Activated CD8-positive, alpha-beta memory T cell treated with anti-CD3 and anti-CD28 coated beads for 48 hours (primary cell): ENCODE measurements around the gene PADI4.
"Not testable (repeated sequence)": the region's sequence is repeated elsewhere in the genome, so short reads cannot be mapped to it uniquely, and the experiment has no call there.

ENCODE experiments used
- DNase-seq, 3 experiments: peaks; one replicate each; pipeline ENCODE4 v3.0.0-alpha.2; 2020; ENCODE audit warnings: low read depth in 2 of 3, low spot score in 2 of 3

PADI4 gene

DNA sequence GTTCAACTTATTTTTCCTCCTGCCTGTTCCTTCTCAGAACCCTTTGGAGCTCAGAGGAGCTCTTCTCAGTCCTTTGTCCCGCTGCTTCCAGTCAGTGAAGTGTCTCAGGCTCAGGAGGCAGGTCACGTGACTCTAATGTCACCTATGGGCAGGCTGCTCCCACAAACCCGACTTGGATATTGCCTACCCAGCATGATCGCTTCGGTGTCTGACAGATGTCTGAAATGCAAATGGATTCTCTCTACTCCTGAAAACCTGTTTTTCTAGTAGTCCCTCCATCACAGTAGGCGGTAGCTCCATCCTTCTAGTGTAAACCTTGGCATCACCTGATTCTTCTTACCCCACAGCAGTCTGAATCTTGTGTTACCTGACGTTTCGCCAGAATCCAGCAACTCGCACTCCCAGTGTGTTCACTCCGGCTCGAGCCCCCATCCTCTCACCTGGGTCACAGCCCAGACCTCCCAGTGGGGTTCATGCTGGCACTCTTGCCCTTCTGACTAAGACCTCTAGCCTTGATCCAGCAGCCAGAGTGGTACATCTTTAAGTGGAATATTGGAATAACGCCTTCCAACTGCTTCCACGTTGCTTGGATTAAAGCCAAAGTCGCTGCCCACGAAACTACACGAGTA, 69.4 kb downstream of the PADI4 start:
- no peak for DNase-seq

DNA sequence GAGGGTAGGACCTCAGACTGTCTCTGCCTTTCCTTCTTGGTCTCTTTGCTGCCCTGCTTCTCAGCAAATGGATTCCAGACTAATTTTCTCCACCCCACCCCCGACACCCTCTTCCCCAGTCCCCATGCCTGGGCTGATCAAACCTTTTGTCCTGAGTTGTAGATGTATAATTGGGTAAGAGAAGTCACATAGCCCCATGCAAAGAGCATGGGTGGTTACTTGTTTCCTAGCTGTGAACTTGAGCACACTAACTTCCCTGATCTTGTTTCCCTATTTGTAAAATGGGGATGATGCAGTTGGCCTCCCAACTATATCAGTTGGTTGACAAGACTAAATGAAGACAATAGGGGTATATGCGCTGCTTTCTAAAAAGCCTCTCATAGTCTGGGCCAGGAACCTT, 73.2 kb downstream of the PADI4 start:
- no peak for DNase-seq

DNA sequence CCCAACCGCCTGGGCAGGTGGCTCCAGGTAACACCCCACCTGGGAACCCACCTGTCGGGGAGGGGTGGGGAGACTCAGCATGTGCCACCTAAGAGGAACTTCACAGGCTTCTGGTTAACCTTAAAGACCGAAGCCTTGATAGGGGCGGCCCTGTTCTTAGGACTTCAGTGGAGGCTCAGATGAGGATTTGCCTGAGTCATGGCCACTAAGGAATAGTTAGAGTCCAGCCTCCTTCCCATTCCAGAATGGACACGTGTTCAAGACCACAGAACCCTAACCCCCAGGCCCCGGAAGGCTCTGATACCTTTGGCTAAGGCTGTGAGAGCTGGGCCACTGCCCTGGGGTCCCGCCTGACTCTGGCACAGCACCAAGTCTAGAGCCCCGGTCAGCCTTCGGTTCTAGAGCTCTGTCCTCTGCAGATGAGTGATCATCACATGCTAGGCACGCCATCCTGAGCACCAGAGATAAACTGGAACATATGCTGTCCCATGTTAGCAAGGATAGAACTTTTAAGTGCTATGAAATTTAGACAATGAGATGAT, 84.3 kb downstream of the PADI4 start:
- DNase-seq: no peak

DNA sequence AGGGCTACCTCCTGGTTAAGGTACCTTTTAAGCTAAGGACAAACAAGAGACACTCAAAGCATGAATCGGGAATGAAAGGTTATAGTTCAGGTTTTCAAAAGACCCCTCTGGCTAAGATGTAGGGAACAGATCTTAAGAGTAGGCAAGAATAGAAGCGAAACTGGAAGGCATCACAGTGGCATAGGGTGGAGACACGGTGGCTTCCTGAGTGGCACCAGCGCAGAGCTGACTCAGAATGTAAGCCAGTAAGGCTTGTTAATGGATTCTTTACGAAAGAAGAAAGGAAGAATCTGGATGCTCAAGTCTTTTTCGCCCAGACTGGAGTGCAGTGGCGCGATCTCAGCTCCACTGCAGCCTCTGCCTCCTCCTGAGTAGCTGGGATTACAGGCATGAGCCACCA, 85.2 kb downstream of the PADI4 start:
- DNase-seq: no peak

DNA sequence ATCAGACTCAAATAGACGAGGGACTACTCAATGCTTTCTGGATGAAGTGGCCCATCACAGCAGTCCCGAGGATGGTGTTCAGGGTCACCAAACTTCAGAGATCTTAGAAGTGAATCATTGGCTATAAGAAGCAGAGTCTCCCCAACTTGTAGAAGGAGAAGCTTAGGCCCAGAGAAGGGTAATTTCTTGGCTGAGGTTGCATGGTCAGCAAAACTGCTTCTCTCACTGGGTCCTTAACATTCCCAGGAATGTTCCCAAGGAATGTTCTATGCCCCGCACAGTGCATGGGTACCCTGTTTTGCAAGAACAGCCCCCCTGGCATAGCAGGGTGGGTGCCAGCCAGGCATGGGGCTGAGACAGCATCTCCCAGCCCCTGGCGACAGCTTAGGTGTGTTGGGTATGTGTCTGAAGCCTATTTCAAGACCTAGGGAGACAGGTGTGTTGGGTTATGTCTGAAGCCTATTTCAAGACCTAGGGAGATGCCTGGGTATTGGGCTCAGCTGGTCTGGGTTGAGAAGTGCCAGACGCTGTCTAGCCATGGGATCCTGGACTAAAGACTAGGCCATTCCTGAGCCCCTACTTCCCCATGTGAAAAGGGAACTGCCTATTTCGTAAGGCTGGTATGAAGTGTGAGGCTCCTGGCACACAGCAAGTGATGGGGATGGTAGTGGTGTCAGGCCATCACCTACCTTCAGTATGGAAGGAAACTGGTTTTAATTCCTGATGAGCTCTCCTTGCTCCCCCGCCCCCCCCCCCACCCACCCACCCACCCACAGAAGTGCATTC, 90.1 kb downstream of the PADI4 start:
- no peak for DNase-seq

DNA sequence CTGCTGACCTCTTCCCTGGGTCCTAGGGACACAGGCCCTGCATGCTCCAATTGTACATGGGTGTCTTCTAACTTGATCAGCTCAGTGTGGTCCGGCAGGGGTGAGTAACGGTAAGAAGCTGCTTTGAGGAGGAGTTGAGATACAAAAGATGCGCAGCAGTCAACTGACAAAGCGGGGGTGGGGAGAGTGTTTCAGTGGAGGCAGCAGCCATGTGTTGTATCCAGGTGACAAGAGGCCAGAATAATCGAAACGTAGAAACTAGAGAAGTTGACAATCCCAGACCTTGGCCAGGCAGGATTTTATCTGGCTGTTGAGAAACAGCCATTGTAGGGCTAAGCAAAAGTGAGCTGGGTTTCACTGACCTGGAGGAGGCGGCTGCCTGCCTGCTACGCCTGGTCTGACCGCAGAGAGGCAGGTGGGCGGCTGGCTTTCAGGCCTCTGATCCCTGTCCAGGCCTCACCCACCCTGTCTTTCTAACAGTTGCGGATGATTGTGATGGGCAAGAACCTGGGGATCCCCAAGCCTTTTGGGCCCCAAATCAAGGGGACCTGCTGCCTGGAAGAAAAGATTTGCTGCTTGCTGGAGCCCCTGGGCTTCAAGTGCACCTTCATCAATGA, 92.8 kb downstream of the PADI4 start:
- no peak for DNase-seq

DNA sequence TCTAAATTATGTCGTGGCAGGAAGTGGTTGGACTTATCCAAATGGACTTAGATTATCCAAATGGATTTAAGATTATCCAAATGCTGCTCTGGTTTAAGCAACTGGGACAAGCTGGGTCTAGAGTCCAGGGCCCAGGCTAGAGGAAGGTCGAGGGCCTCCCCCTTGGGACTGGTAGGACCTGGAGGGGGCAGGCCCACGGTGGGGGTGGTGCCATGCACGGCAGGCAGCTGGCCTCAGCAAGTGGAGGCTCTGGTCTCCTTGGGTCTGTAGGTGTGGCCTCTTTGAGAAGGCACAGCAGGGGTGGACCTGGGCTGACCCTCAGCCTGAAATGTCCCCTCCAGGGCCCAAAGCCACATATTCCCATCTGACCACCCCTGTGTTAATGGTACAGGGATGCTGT, 93.8 kb downstream of the PADI4 start:
- no peak for DNase-seq

DNA sequence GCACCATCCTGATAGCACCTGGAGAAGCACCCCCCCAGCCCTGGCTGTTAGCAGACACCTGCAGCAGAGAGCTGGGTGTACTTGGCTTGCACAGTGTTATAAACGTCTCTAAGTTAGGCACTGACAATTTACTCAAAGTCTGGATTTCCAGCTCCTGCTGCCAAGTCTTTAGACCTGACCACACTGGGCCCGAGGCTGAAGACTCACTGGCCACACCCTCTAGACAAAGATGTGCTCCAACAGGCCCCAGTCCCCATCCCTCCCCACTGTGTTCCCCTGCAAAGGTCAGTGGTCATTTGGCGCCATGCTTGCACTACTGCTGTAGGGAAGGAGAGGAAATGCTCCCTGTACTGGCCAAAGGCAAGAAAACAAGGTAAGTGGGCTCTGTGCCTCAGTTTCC, 95.1 kb downstream of the PADI4 start:
- no peak for DNase-seq

DNA sequence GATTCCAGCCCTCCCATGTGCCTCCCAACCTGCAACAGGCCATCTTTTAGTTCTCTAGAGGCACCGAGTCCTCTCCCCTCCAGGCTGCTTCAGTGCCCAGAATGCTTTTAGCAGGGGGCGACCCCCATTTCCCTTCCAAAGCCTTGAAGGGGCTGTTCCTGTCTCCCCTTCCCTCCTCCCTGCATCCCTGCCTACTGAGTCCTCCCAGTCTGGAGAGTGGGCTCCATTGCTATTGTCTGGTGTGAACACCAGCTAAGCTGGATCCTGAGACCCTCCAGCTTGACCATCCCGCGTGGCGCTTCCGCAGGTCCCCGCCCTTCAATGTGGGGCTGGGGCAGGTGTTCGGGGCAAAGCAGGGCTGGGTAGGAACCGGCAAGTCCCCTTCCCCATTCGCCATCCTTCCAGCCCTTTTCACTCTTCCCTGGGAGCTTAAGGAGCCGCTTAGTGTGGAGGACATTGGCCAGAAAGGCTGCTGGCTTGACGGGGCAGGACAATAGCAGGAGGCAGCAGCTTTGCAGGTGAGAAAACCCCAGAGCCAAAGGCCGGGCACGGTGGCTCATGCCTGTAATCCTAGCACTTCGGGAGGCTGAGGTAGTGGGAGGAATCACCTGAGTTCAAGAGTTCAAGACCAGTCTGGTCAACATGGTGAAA, 96.2 kb downstream of the PADI4 start:
- no peak for DNase-seq

DNA sequence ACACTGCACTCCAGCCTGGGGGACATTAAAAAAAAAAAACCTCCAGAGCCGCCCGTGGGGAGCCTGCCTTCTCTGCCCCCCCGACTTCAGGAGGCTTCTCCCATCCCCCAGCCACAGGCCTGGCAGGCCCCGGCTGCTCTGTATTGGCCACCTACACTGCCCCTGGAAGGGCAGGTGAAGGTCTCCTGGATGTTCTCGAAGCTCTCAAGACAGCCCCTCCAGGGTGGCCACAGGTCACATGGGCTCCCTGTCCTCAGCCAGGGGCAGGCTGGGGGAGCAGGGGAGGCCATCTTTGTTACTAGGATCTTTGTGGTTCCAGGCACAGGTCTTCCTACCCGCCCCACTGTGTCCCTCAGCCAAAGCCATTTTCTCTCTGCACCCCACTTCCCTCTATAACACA, 96.8 kb downstream of the PADI4 start:
- no peak for DNase-seq

DNA sequence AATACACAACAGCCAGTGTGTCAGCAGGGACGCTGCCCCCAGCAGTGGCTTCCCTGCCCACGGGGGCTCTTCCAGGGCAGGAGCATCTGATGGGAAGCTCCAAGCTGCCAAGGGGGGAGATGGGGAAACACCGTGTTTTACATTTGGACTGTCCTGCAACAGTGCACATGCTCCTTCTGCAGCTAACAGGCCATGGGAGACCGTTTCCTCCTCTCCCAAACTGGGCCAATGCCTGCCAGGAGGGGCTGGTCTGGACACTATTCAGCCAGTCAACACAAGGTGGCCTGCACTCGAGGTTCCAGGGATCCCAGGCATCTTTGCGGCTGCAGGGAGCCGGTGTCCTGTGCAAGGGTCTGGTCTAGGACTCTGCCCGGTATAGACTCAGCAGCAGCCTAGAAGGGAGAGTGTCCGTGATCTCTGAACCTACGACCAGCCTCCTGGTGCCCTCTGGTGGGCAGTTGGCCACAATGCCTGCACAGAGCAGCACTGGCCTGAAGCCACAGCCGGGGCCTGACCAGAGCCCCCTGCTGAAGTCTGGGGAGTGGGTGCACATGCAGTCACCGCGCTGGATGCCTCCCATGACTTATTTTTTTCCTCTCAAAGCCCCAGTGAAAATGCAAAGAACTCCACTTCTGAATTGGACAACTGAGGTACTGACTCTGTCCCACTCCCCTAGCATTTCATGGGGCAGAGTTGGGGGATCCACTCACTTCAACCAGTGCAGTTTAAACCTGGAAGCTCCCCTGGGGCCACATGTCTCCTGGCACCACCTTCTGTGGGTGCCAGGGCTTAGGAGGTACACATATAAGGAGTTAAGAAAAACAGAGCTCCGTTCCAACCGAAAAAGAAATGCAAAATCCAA, 98.1 kb downstream of the PADI4 start:
- DNase-seq: peak in 2 of 3 experiments; percentile 14 to 25

DNA sequence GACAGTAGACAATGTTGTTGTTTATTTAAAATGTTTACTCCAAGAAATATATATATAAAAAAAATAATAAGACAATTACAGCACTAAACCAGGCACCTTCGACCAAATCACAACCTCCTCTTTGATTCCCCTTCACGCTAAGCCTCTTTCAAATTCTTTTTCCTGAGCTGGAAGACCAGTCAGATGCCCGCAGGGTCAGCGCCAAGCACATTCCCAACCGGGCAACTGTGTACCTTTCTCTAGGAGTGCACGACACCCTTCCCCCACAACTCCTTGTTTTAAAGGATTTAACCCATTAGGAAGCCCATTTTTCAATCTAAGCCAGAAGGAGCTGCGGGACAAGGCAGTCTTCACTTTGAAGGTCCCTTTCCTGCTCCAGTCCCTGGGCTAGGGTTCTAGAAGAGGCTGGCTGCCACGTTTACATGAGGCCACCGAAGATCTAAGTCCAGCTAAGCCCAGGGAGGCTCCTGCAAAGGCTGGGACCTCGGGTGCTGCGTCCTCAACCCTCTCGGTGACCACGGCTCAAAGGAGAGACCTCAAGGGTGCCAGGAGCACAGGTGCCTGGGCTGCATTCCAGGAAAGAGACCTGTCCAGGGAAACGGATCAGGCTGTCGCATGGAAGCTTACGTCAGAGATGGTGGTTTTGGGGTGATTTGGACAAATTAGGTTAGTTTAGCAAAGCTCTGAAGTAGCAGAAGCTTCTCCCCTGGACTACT, 98.9 kb downstream of the PADI4 start:
- DNase-seq: not testable (repeated sequence)

DNA sequence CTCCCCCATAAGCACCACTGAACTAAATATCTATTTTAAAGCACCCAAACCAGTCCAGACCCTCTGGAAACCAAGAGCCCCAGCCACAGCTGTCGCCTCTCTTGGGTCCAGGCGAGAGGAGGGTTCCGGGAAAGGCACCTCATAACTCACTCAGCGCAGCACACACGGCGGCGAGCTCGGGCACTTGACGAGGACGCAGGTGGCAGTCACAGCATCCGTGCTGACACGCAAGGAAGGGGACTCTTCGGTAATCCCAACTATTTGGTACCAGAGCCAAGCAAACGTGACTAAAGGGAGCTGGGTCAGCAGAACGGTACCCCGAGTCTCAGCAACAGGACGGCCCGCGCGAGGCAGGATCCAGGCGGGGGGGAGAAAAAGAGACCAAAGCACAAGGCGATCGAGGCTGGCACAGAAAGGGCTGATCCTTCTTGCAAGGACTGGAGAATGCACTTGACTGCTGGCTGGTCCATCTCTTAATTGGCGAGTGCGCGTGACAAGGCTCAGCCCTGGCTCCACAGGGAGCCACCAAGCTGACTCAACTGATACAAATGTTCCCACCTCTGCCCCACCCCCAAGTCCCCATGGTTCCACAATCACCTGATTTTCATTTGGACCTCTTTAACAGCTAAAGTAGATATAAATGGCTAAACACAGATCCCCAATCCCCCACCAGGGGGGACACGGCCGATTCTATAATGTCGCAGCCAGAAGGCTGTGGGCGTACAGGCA, 100.0 kb downstream of the PADI4 start:
- not testable (repeated sequence) for DNase-seq

DNA sequence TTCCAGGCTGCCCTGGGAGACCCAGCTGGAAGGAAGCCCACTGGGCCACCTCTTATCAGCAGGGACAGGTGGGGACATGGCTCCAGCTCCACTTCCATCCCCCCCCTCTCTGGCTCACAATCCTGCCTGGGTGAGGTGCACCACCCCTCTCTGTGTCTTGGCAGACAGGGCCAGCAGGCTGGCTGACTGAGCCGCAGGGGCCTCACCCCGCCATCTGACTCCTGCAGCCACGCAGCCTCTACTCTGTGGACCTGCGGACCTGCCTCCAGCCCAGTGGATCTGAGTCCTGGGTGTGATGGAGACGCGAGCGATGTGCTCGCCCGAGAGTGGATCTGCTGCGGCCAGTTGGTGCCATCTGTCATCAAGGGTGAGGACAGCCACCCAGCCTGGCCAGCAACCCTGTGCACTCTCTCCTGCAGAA, 101.4 kb downstream of the PADI4 start:
- DNase-seq: no peak

DNA sequence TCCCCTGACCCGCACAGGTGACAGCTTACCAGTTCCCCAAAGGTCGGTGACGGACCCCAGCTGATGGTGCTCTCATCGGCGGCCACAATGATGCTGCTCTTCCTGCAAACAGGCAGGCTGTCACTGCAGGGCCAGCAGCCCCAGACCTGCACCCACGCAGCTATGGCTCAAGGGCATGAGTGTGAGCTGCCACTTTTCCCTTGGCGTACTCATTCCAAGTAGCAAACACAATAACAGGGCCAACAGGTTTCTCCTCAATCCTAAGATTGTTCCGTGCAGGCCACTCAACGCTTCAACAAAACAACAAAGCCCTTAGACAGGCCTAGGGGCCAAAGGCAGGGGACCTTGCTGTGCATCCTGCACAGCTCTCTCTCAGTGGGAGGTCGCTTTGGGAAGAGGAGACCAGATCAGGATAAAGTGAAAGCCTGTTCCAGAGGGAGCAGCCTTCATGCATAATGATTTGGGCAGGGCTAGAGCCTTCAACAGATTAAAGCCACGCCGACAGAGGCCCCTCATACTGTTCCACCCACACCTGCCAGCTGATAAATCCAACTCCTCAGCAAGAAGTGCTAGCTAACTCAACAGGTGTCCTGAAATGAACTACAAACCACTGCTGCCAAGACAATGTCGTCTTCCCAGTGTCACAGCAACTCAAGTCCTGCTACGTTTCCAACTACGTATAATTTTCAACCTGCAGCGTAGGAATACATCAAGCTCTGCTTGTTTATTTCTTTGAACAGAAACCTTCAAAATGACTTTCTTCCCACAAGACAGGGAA, 104.3 kb downstream of the PADI4 start:
- DNase-seq: no peak
